HG03571 (cell line): ENCODE results near the gene OGFRL1.
"Not testable (repeated sequence)": the region's sequence is repeated elsewhere in the genome, so short reads cannot be mapped to it uniquely, and the experiment has no call there.

Experiments
- ATAC-seq: cut with Tn5 transposase; IDR thresholded peaks from one replicate; pipeline ENCODE4 v1.9.1; 2021; ENCODE audit not compliant: unreplicated experiment

The OGFRL1 gene

GRCh38 chr6:71288228-71289038, at the start of gene OGFRL1:
TSS of gene OGFRL1 (plus strand) at chr6:71288811. CDS start at chr6:71288937, 126 bp downstream.
- ATAC-seq, result peak; percentile 83

- ATAC-seq, result no peak
Measured at GRCh38 chr6:71239694-71240093, 48.9 kb upstream of the OGFRL1 start.

GRCh38 chr6:71245265-71246049, 43.2 kb upstream of the OGFRL1 start:
- no peak for ATAC-seq

- no peak for ATAC-seq
Measured at GRCh38 chr6:71246596-71246995, 42.0 kb upstream of the OGFRL1 start.

- ATAC-seq, result peak; percentile 98
Measured at GRCh38 chr6:71248306-71248765, 40.3 kb upstream of the OGFRL1 start.

- no peak for ATAC-seq
Measured at GRCh38 chr6:71248878-71249544, 39.6 kb upstream of the OGFRL1 start.

GRCh38 chr6:71250099-71250602, 38.5 kb upstream of the OGFRL1 start:
- no peak for ATAC-seq

GRCh38 chr6:71252410-71252809, 36.2 kb upstream of the OGFRL1 start:
- no peak for ATAC-seq

GRCh38 chr6:71252960-71253359, 35.7 kb upstream of the OGFRL1 start:
- no peak for ATAC-seq

- ATAC-seq, result no peak
Measured at GRCh38 chr6:71254323-71254722, 34.3 kb upstream of the OGFRL1 start.

GRCh38 chr6:71258078-71258866, 30.3 kb upstream of the OGFRL1 start:
- no peak for ATAC-seq

GRCh38 chr6:71259888-71260604, 28.6 kb upstream of the OGFRL1 start:
- no peak for ATAC-seq

- ATAC-seq, result no peak
Measured at GRCh38 chr6:71262914-71263313, 25.7 kb upstream of the OGFRL1 start.

GRCh38 chr6:71266392-71266791, 22.2 kb upstream of the OGFRL1 start:
- ATAC-seq, result not testable (repeated sequence)

- ATAC-seq, result peak; percentile 76
Measured at GRCh38 chr6:71268735-71269437, 19.7 kb upstream of the OGFRL1 start.

GRCh38 chr6:71277926-71278600, 10.5 kb upstream of the OGFRL1 start:
- no peak for ATAC-seq

- ATAC-seq, result no peak
Measured at GRCh38 chr6:71279321-71279720, 9.3 kb upstream of the OGFRL1 start.

- ATAC-seq, result no peak
Measured at GRCh38 chr6:71279740-71280139, 8.9 kb upstream of the OGFRL1 start.

- ATAC-seq, result no peak
Measured at GRCh38 chr6:71280701-71281100, 7.9 kb upstream of the OGFRL1 start.
